NK-92 treated with Interleukin-12 subunit alpha and Interleukin-12 subunit beta, amount 100 ng/mL, for 24 hours (cell line): ENCODE measurements around the gene IFI27L1.

Experiments used
- DNase-seq: peaks from one replicate; lab custom pipeline; 2025; lab: John Stamatoyannopoulos, UW

Gene IFI27L1

GRCh38 chr14:94136575-94137331, 55.6 kb downstream of the IFI27L1 start:
- DNase-seq, result peak; percentile 64

GRCh38 chr14:94138251-94138650, 57.1 kb downstream of the IFI27L1 start:
- DNase-seq, result no peak

GRCh38 chr14:94139006-94139405, 57.9 kb downstream of the IFI27L1 start:
- no peak for DNase-seq

- DNase-seq, result no peak
These were observed 58.3 kb downstream of the IFI27L1 start for GRCh38 chr14:94139421-94139820.

GRCh38 chr14:94142247-94142646, 61.1 kb downstream of the IFI27L1 start:
- DNase-seq, result no peak

GRCh38 chr14:94142836-94143235, 61.7 kb downstream of the IFI27L1 start:
- DNase-seq, result no peak

- DNase-seq, result no peak
These were observed 62.1 kb downstream of the IFI27L1 start for GRCh38 chr14:94143239-94143638.

GRCh38 chr14:94143711-94144110, 62.6 kb downstream of the IFI27L1 start:
- DNase-seq, result no peak

- no peak for DNase-seq
These were observed 63.7 kb downstream of the IFI27L1 start for GRCh38 chr14:94144765-94145164.

GRCh38 chr14:94145902-94146527, 64.9 kb downstream of the IFI27L1 start:
- no peak for DNase-seq
